GM23248 (cell line): ENCODE results near the gene ZNF837.

ENCODE experiments used
- EZH2 ChIP-seq: fragments of 200-600 bp; sonication (generic); IDR thresholded peaks from 2 replicates; pipeline ENCODE4 v1.6.1; 2018; ENCODE audit warnings: antibody characterized with exemption, mild to moderate bottlenecking; ENCODE audit not compliant: insufficient read depth, poor library complexity, severe bottlenecking
- EZH2phosphoT487 ChIP-seq: fragments of 200-600 bp; sonication (generic); IDR thresholded peaks from 2 replicates; pipeline ENCODE4 v1.6.1; 2018; ENCODE audit warnings: antibody characterized with exemption, moderate library complexity, mild to moderate bottlenecking, low read depth; ENCODE audit not compliant: insufficient read depth

- TF ChIP-seq EZH2phosphoT487 = no peak
- TF ChIP-seq EZH2 = no peak
These were observed 2.3 kb upstream of the ZNF837 start for GRCh38 chr19:58382997-58383603.
